Smooth muscle cell (in vitro differentiated cells): ENCODE measurements around the gene PYCARD. TPM values are rescaled to one million over a fixed set of nuclear protein-coding genes. Genes with fewer than 3 reads are reported as not detected.

Experiments used
- DNase-seq: peaks from one replicate; lab custom pipeline; 2025; ENCODE audit not compliant: unreplicated experiment; lab: John Stamatoyannopoulos, UW
- H2AFZ ChIP-seq: fragments of 200-600 bp; sonication (generic); 2 replicates; pipeline ENCODE4 v1.6.0; 2016; ENCODE audit warnings: antibody characterized with exemption, low read depth, mild to moderate bottlenecking
- H3F3A ChIP-seq: fragments of 200-600 bp; sonication (generic); 2 replicates; pipeline ENCODE4 v1.6.0; 2017; ENCODE audit warnings: antibody characterized with exemption, low read depth
- H3K27ac ChIP-seq: fragments of 200-600 bp; sonication (generic); 2 replicates; pipeline ENCODE4 v1.5.1; 2016; ENCODE audit warnings: low read depth, mild to moderate bottlenecking
- H3K27me3 ChIP-seq: fragments of 200-600 bp; sonication (generic); 2 replicates; pipeline ENCODE4 v1.6.1; 2016; ENCODE audit warnings: low read depth, mild to moderate bottlenecking
- H3K36me3 ChIP-seq: fragments of 200-600 bp; sonication (generic); 2 replicates; pipeline ENCODE4 v1.5.1; 2016; ENCODE audit warnings: low read depth
- H3K4me1 ChIP-seq: fragments of 200-600 bp; sonication (generic); 2 replicates; pipeline ENCODE4 v1.5.1; 2016; ENCODE audit warnings: low read depth
- H3K4me2 ChIP-seq: fragments of 200-600 bp; sonication (generic); 2 replicates; pipeline ENCODE4 v1.6.0; 2016; ENCODE audit warnings: mild to moderate bottlenecking
- H3K4me3 ChIP-seq: fragments of 200-600 bp; sonication (generic); 2 replicates; pipeline ENCODE4 v1.5.1; 2016; ENCODE audit warnings: mild to moderate bottlenecking
- H3K79me2 ChIP-seq: fragments of 200-600 bp; sonication (generic); 2 replicates; pipeline ENCODE4 v1.6.0; 2016; ENCODE audit warnings: low read depth, mild to moderate bottlenecking
- H3K9ac ChIP-seq: fragments of 200-600 bp; sonication (generic); 2 replicates; pipeline ENCODE4 v1.6.0; 2016; ENCODE audit warnings: low read depth
- H3K9me3 ChIP-seq: fragments of 200-600 bp; sonication (generic); replicated peaks from 2 replicates; pipeline ENCODE4 v1.5.1; 2016; ENCODE audit warnings: low read depth
- H4K20me1 ChIP-seq: fragments of 200-600 bp; sonication (generic); 2 replicates; pipeline ENCODE4 v1.6.0; 2016; ENCODE audit warnings: low read depth
- WGBS: methylation state at CpG from one replicate; pipeline ENCODE4 v1.1.7; 2016; ENCODE audit warnings: low lambda C conversion rate; 5-methylcytosine and 5-hydroxymethylcytosine counted together
- polyA plus RNA-seq: library from polyadenylated mRNA; unstranded; fragments of >200 nt; fragmentation: Nextera tagmentation; extraction: Ambion mirVana; gene quantifications from 2 replicates; pipeline ENCODE4 v1.2.1, GENCODE V29; 2016
- total RNA-seq: library from RNA; depleted of rRNA; stranded (reverse); fragments of >200 nt; gene quantifications from 2 replicates; pipeline ENCODE4 v1.2.3, GENCODE V29; 2014
- TF ChIP-seq, protein P1 (sequence below): fragments of 200-600 bp; sonication (generic); IDR thresholded peaks from 2 replicates; pipeline ENCODE4 v1.5.1; 2017; ENCODE audit warnings: borderline replicate concordance, mild to moderate bottlenecking, antibody characterized with exemption; ENCODE audit not compliant: insufficient read depth, poor library complexity, severe bottlenecking

PYCARD gene
- total and polyA plus RNA-seq, 2 experiments from 2014 or later, result 10.1 to 30.8 TPM

DNA sequence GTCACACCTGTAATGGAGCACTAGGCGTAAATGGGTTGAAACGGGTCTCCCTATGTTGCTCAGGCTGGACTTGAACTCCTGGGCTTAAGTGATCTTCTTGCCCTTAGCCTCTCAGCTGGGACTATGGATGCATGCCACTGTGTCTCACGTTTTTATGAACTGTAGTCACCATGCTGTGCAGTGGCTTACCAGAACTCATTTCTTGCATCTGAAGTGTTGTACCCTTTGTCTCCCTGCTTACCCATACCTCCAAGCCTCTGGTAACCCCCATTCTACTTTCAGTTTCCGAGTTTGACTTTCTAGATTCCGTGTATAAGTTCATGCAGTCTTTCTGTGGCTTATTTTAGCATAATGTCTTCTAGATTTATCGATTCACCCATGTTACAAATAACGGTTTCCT, 7.7 kb downstream of the PYCARD start:
- Histone ChIP-seq H3K27me3 (no peaks in the 10 kb centered on the region), H3K27ac (no peak overlapping the region), H4K20me1 (peaks cover 100% of the 10 kb centered on the region), H3K79me2 (peaks cover 10% of the 10 kb centered on the region), H3K4me2 (no peak overlapping the region), H3F3A (peaks cover 65% of the 10 kb centered on the region), H3K4me3 (no peak overlapping the region), H3K36me3 (peaks cover 34% of the 10 kb centered on the region), H2AFZ (no peak overlapping the region), H3K9ac (no peak overlapping the region), H3K4me1 (no peaks in the 10 kb centered on the region), H3K9me3 (no peaks in the 10 kb centered on the region)
- TF ChIP-seq, protein P1, sequence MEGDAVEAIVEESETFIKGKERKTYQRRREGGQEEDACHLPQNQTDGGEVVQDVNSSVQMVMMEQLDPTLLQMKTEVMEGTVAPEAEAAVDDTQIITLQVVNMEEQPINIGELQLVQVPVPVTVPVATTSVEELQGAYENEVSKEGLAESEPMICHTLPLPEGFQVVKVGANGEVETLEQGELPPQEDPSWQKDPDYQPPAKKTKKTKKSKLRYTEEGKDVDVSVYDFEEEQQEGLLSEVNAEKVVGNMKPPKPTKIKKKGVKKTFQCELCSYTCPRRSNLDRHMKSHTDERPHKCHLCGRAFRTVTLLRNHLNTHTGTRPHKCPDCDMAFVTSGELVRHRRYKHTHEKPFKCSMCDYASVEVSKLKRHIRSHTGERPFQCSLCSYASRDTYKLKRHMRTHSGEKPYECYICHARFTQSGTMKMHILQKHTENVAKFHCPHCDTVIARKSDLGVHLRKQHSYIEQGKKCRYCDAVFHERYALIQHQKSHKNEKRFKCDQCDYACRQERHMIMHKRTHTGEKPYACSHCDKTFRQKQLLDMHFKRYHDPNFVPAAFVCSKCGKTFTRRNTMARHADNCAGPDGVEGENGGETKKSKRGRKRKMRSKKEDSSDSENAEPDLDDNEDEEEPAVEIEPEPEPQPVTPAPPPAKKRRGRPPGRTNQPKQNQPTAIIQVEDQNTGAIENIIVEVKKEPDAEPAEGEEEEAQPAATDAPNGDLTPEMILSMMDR, result no peak
- no peak for DNase-seq
- WGBS, result 94% methylated on average over 7 of the region's 7 CpGs

DNA sequence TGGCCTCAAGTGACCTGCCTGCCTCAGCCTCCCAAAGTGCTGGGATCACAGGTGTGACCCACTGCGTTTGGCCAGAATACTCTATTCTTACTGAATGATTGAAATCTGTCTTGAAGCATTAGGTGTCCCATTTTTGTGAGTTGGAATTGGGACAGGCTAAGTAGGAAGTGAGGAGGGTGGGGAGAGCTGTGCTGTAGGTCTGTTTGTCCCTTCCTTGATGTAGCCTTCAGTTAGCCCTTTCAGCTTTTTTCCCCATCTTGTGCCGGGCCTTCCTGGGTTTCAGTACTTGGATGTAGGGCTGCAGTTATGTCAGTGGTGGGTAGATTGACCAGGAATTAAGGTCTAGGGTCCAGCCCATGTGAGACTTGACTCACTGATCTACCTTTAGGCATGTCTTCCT, 8.7 kb downstream of the PYCARD start:
- H3K4me2 ChIP-seq, result no peak overlapping the region
- no peaks in the 10 kb centered on the region for H3K9me3 ChIP-seq
- no peak overlapping the region for H3K27ac ChIP-seq
- H3K4me1 ChIP-seq, result no peaks in the 10 kb centered on the region
- H3F3A ChIP-seq, result peaks cover 68% of the 10 kb centered on the region
- no peak overlapping the region for H3K4me3 ChIP-seq
- H2AFZ ChIP-seq, result no peak overlapping the region
- H4K20me1 ChIP-seq, result peaks cover 100% of the 10 kb centered on the region
- no peak for DNase-seq
- no peaks in the 10 kb centered on the region for H3K27me3 ChIP-seq
- TF ChIP-seq, protein P1, result no peak
- H3K79me2 ChIP-seq, result peaks cover 20% of the 10 kb centered on the region
- H3K9ac ChIP-seq, result no peak overlapping the region
- H3K36me3 ChIP-seq, result peaks cover 44% of the 10 kb centered on the region
- WGBS, result 95% methylated on average over 2 of the region's 2 CpGs

DNA sequence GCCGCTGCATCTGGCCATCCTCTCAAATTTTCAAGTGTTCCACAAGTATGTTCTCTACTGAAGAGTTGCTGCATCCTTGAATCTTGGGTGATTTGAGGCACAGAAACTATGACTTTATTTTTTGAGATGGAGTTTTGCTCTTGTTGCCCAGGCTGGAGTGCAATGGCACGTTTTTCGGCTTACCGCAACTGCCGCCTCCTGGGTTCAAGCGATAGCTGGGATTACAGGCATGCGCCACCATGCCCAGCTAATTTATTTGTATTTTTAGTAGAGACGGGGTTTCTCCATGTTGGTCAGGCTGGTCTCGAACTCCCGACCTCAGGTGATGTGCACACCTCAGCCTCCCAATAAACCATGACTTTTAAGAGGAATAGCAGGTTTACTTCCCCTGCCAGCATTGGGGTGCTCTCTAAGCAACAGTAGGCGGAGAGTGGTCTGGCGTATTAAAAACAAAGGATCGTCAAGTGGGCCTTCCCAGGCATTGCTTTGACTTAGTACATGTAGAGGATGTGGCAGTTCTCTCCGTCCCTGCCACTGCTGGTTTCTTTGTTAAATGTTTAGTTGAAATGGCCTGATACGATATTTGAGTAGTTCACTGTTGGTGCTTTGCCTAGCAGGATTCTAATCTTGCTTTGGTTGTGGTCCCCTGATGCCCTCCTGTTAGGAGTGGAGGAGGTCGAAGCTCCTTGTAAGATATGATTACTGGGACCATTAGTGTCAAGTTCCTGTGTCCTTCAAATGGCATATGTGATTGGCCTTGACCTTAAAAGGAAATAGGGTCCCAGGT, 9.5 kb downstream of the PYCARD start:
- H4K20me1 ChIP-seq, result peaks cover 100% of the 10 kb centered on the region
- H3K9ac ChIP-seq, result no peak overlapping the region
- H3K4me2 ChIP-seq, result no peak overlapping the region
- no peaks in the 10 kb centered on the region for H3K9me3 ChIP-seq
- no peak overlapping the region for H3K4me3 ChIP-seq
- no peaks in the 10 kb centered on the region for H3K4me1 ChIP-seq
- H3K27me3 ChIP-seq, result no peaks in the 10 kb centered on the region
- peaks cover 52% of the 10 kb centered on the region for H3K36me3 ChIP-seq
- TF ChIP-seq, protein P1, result no peak
- H3K27ac ChIP-seq, result no peak overlapping the region
- H3K79me2 ChIP-seq, result peaks cover 26% of the 10 kb centered on the region
- no peak for DNase-seq
- peaks cover 72% of the 10 kb centered on the region for H3F3A ChIP-seq
- H2AFZ ChIP-seq, result no peak overlapping the region
- 96% methylated on average over 16 of the region's 16 CpGs for WGBS
